ENCODE results near the gene IQCK.

The IQCK gene

GRCh38 chr16:19883966-19884485 lies 166.0 kb downstream of the IQCK start:
- no peak for DNase-seq (ENCODE audit: low read depth, low spot score)

- DNase-seq (ENCODE audit: low read depth, low spot score), result no peak
Observed at GRCh38 chr16:19884611-19885450, 166.8 kb downstream of the IQCK start, which contains the start of gene GPRC5B. Gene GPRC5B, minus strand, starts transcription at chr16:19884848. Its CDS starts 12,003 bp downstream, at chr16:19872845.

GRCh38 chr16:19885451-19886072 lies 167.5 kb downstream of the IQCK start:
- no peak for DNase-seq (ENCODE audit: low read depth, low spot score)

GRCh38 chr16:19886073-19886941 lies 168.2 kb downstream of the IQCK start:
- no peak for DNase-seq (ENCODE audit: low read depth, low spot score)

GRCh38 chr16:19888834-19889233 lies 170.8 kb downstream of the IQCK start:
- DNase-seq (ENCODE audit: low read depth, low spot score), result no peak

GRCh38 chr16:19890901-19891300 lies 172.8 kb downstream of the IQCK start:
- no peak for DNase-seq (ENCODE audit: low read depth, low spot score)

GRCh38 chr16:19892902-19893301 lies 174.8 kb downstream of the IQCK start:
- no peak for DNase-seq (ENCODE audit: low read depth, low spot score)

GRCh38 chr16:19894586-19894985 lies 176.5 kb downstream of the IQCK start:
- DNase-seq (ENCODE audit: low read depth, low spot score), result no peak

- DNase-seq (ENCODE audit: low read depth, low spot score), result no peak
Observed at GRCh38 chr16:19896951-19897350, 178.9 kb downstream of the IQCK start.

GRCh38 chr16:19898166-19898565 lies 180.1 kb downstream of the IQCK start:
- no peak for DNase-seq (ENCODE audit: low read depth, low spot score)

- no peak for DNase-seq (ENCODE audit: low read depth, low spot score)
Observed at GRCh38 chr16:19898924-19899604, 181.0 kb downstream of the IQCK start.

- no peak for DNase-seq (ENCODE audit: low read depth, low spot score)
Observed at GRCh38 chr16:19899605-19899955, 181.5 kb downstream of the IQCK start.

GRCh38 chr16:19901164-19901563 lies 183.1 kb downstream of the IQCK start:
- no peak for DNase-seq (ENCODE audit: low read depth, low spot score)

GRCh38 chr16:19907161-19907992 lies 189.3 kb downstream of the IQCK start:
- DNase-seq (ENCODE audit: low read depth, low spot score), result peak; percentile 60

Data from iPS DF 19.7 (cell line).